HG03175 (cell line): ENCODE measurements around the gene IER5.
A peak's percentile ranks its signal among the peaks of the same experiment; 100 is the strongest.

Experiments
- ATAC-seq: cut with Tn5 transposase; IDR thresholded peaks from one replicate; pipeline ENCODE4 v1.9.1; 2021; ENCODE audit warnings: mild to moderate bottlenecking, moderate library complexity; ENCODE audit not compliant: unreplicated experiment

Gene IER5

DNA sequence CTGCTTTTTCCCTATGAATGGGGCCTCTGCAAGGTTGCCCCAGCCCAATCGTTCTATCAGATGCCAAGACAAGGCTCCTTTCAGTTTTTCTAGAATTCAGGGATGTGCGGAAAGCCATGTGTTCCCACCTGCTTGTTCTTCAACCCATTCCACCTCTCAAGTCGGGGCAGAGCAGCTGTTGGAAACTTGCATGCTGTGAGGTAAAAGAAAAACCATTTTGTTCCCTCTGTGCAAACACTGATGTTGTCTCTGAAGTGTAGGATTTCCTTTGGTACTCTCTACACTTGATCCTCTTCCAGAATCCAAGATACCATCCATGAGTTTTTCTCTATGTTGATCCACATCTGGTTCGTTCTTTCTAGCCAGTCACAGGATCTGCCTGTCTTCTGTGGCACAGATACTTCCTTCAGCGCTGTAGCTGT, 7.3 kb downstream of the IER5 start:
- ATAC-seq = no peak

GRCh38 chr1:181097242-181097641, 8.7 kb downstream of the IER5 start:
- ATAC-seq = no peak

DNA sequence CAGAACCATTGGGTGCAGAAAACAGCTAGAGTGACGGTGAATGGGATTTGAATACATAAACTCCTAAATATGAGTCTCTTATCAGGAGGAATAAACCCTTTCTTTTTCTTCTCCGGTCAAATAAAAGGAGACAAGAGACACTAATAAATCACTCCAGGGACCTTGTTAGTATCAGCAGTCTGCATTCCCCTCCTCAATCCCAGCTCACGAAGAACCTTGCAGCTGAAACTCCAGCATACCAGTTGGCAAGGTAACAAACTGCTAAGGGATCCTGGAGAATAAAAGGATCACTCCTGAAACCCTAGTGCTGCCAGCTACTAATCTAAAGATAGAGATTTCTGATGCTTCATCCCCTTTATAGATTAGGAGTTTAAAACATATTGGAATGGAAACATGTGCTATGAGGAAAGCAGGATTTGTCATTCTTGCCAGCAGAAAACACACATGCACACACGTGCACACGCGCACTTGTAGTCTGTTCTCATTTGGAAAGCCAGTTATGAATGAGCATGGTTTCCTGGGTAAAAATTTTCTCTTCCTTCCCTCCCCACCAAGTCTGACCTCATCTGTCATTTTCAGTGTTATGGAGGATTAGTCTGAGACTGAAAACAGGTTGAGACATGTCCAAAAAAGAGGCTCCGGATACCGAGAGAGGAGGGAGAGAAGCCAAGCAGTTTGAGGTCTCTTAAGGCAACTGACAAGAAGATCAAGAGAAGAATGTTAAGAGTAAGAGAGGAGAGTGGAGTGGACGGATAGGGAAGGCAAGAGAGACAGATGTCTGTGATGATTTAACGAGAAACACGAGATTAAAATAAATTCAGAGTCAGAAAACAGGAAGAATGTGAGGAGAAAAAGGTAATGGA, 10.9 kb downstream of the IER5 start:
- ATAC-seq = peak; percentile 69

GRCh38 chr1:181100015-181100905, 11.8 kb downstream of the IER5 start:
- no peak for ATAC-seq

GRCh38 chr1:181100934-181101333, 12.4 kb downstream of the IER5 start:
- no peak for ATAC-seq

GRCh38 chr1:181101581-181102226, 13.2 kb downstream of the IER5 start:
- ATAC-seq = no peak

DNA sequence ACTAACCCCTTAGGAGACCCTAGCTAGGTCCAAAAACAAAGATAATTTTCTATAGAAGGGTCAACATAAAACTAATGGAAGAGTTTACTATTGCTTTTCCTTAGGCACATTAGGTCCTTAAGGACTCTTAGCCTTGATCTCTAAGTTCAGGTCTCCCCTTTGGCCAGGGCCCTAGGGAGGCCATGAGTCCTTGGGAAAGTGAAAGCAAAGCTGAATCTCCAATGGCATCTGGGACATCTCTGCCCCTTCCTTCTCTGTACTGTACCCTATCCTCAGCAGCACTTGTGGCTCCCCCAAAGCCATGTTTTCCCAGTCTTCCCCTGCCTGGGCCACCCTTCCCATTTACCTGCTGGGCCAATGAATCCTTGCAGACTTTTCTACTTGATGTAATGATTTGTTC, 14.3 kb downstream of the IER5 start:
- no peak for ATAC-seq

DNA sequence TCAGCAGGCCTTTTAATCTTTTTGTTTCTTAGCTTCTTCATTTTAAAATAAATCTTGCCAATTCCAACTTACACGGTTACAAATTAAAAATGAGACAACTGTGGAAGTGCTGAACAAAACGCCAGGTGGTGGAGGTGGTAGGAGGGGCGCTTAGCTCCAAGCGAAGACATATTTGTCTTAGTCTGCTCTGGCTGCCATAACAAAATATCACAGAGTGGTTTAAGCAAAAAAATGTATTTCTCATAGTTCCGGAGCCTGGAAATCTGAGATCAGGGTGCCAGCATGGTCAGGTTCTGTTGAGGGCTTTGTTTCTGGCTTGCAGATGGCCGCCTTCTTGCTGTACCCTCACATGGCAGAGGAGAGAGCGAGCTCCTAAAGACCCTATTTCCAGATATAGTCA, 14.9 kb downstream of the IER5 start:
- ATAC-seq = no peak

DNA sequence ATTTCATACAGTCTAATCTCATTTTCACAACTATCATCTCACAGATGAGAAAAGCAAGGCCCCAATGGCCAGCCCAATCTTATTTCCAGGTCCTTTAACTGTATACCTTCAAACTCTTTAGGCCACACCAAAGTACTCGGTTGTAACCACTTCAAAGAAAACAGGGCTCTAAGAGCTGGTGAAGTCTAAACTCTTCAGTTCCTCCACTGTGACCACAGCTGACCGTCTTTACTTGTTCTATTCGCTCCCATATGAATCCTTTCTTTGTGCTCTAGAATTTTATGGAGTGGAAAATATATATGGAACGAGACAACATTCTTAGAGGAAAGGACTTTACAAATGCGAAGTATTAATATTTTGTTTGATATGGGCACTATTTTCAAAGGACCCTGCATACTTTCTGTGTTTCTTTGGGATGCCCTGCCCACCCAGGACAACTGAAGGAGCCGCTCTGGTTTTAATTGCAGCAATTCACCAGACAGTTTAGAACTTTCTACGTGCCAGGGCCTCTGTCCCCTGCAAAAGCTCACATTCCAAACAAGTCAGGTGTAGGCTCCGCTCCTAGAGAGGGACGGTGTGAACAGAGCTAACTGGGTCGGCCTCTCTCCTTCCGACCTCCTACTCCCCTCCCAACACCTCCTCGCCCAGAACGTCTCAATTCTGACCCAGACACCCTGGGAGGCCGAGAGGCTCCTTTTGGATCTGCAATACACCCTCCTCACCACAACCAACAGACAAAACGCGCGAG, 15.7 kb downstream of the IER5 start:
- peak; percentile 36 for ATAC-seq

DNA sequence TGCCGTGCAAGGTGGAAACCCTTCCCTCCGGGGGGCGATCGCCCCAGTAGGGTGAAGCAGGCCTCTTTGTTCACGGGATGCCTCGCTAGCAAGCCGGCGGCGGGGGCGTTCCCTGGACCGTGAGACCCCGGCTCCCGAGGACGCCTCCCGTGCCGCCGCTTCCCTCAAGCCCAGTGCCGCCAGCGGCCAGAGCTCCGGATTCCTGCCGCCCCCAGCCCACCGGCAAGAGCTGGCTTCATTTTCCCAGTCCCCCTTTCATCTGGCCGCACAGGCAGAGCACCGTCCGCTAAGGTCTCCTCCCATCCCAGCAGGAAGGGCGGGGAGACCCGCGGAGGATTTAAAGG, 16.3 kb downstream of the IER5 start:
- ATAC-seq = no peak

- ATAC-seq = peak; percentile 77
Observed at GRCh38 chr1:181105134-181106021, 16.9 kb downstream of the IER5 start.

GRCh38 chr1:181106022-181106312, 17.5 kb downstream of the IER5 start:
- ATAC-seq = no peak

DNA sequence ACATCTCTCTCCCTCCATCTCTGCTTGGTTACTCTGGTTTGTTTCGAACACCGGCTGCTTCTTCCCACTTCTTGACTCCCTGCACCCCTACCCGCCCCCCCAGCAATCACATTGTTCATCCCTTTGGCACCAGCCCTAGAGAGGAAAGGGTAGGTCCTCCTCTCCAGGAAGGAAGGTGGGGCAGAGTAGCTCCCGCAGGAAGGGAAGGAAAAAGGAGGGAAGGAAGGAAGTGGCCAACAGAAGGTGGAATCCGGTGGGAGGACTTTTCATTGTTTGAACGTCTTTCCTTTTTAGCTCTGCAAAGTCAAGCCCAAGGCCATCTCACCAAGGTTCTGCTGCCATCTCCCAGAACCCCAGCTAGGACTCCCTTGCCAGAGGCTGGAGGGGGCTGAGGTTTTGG, 18.0 kb downstream of the IER5 start:
- no peak for ATAC-seq

DNA sequence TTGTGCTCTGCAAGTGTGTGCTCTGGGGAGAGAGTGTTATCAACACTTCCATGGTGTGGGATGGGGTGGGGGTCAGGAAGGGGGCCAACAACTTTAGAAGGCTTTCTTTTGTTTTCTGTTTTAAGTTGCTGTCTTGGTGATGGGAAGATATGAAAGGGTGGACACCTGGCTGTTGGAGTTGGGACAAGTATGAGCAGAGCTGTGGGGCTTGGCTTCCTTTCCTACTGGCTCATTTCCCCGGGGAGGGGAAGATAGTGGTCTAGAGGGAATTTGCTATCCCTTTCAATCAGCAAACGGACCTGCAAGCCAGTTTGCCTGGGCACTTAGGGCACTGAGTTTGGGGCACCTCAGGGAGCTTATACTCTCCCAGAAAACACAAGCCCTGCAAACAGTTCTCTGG, 19.2 kb downstream of the IER5 start:
- ATAC-seq = no peak

GRCh38 chr1:181108304-181108867, 19.9 kb downstream of the IER5 start:
- no peak for ATAC-seq

- ATAC-seq = no peak
Observed at GRCh38 chr1:181110013-181110412, 21.5 kb downstream of the IER5 start.

DNA sequence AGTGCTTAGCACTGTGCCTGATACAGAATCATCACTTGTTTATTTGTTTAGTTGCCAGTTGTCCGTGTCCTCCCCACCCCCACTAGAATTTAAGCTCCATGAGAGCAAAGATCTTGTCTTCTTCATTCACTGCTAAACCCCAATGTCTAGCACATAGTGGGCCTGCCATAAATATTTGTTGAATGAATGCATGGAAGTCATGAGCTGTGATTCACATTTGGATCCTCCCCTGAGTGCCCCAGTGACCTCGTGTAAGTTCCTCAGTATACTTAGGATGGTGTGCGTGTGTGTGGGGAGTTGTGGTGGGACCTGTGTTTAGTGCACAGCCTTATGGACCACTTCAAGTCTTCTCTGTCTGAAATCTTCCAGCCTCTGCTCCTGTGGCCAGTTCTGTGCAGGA, 23.1 kb downstream of the IER5 start:
- ATAC-seq = no peak

DNA sequence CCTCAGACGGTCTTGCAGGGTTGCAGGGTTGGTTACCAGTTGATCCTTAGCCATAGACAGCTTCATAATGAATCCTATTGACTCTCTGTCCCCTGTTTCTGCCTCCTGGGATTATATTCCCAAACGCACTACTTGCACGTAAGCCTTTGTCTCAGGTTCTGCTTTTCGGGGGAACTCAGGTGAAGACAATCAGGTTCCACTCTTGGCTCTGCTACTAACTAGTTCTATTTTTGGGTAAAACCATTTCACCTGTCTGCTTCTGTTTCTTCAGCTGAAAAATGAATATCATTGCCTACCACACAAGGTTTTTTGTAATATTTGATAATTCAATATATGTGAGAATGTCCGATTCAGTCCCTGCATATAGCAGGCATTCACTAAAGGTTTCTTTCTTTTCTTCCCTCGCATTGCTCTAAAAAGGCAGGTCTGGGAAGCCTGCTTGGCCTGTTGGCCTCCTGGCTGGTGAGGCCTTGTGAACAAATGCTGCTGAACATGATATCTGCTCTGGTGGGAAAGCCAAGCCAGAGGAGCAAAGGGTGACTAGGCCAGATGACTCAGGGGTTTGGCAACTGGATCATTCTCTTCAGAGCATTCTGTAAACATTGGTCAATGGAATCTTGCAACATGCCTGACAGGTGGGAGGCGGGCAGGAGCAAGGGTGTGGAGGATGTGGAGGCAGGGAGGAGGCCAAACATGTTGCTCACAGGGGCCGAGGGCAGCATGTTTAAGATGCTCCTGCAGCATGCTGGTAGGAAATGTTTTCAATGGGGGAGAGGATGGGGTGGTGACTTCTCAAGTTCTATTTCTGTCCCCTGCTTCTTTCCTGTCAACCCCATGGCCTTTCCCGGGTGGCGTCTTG, 23.8 kb downstream of the IER5 start:
- no peak for ATAC-seq
